Endodermal cell (in vitro differentiated cells): ENCODE data around the gene TP53I11. TPM values are rescaled to one million over a fixed set of nuclear protein-coding genes. Genes with fewer than 3 reads are reported as not detected.

Experiments used
- DNase-seq: peaks from one replicate; pipeline ENCODE4 v3.0.0-alpha.2; 2017
- H3K27ac ChIP-seq: 2 replicates; pipeline ENCODE4 v1.5.1; 2013; ENCODE audit warnings: mild to moderate bottlenecking, low read depth, low read length, moderate library complexity
- H3K27me3 ChIP-seq: 2 replicates; pipeline ENCODE4 v1.6.1; 2013; ENCODE audit warnings: mild to moderate bottlenecking, low read length, moderate library complexity; ENCODE audit not compliant: insufficient read depth, control insufficient read depth, poor library complexity, severe bottlenecking
- H3K36me3 ChIP-seq: 2 replicates; pipeline ENCODE4 v1.7.0; 2013; ENCODE audit warnings: mild to moderate bottlenecking, low read length, moderate library complexity; ENCODE audit not compliant: control insufficient read depth, insufficient read depth
- H3K4me1 ChIP-seq: one replicate; pipeline ENCODE4 v1.7.0; 2013; ENCODE audit warnings: low read length; ENCODE audit not compliant: control insufficient read depth, insufficient read depth
- H3K4me3 ChIP-seq: 2 replicates; pipeline ENCODE4 v1.5.1; 2013; ENCODE audit warnings: mild to moderate bottlenecking, low read length, moderate library complexity
- H3K9ac ChIP-seq: 2 replicates; pipeline ENCODE4 v1.6.1; 2013; ENCODE audit warnings: mild to moderate bottlenecking, low read length, moderate library complexity; ENCODE audit not compliant: poor library complexity, severe bottlenecking; ENCODE audit errors: extremely low read depth
- H3K9me3 ChIP-seq: 2 replicates; pipeline ENCODE4 v1.6.1; 2013; ENCODE audit warnings: mild to moderate bottlenecking, low read length, moderate library complexity; ENCODE audit not compliant: control insufficient read depth
- H3K27ac Mint-ChIP-seq: 2 replicates; pipeline ENCODE4 v1.8.0; 2020; ENCODE audit warnings: mixed read lengths
- H3K27me3 Mint-ChIP-seq: 2 replicates; pipeline ENCODE4 v1.8.0; 2021; ENCODE audit warnings: mild to moderate bottlenecking, mixed read lengths; ENCODE audit not compliant: insufficient read depth
- H3K36me3 Mint-ChIP-seq: 2 replicates; pipeline ENCODE4 v1.8.0; 2020; ENCODE audit warnings: low read depth, mixed read lengths
- H3K4me1 Mint-ChIP-seq: 2 replicates; pipeline ENCODE4 v1.8.0; 2020; ENCODE audit warnings: mixed read lengths
- H3K4me3 Mint-ChIP-seq: 2 replicates; pipeline ENCODE4 v1.8.0; 2020; ENCODE audit warnings: mild to moderate bottlenecking, moderate library complexity, mixed read lengths
- H3K9me3 Mint-ChIP-seq: 2 replicates; pipeline ENCODE4 v1.8.0; 2020; ENCODE audit warnings: mild to moderate bottlenecking, mixed read lengths
- WGBS, 2 experiments: methylation state at CpG; one replicate each; pipeline versions ENCODE4 v1.1.5 to v1.1.7; 2013; ENCODE audit warnings: missing lambda C conversion rate in 2 of 2, mixed read lengths in 1 of 2; ENCODE audit not compliant: insufficient coverage in 1 of 2, insufficient read length in 1 of 2; 5-methylcytosine and 5-hydroxymethylcytosine counted together
- total RNA-seq, 2 donors: library from RNA; stranded (reverse); fragmentation: NEBNext Ultra II Directional in 1 of 2; extraction: Animal tissue kit (Norgen Biotek cat#: 25700) in 1 of 2; gene quantifications; 2 replicates in 1 of 2; 3 replicates in 1 of 2; pipeline ENCODE4 v1.2.1, GENCODE V29; 2021
- TF ChIP-seq, protein P1 (sequence below): fragments of 200-600 bp; sonication (generic); conservative IDR thresholded peaks from 2 replicates; pipeline ENCODE4 v1.5.0; 2021; ENCODE audit warnings: antibody characterized with exemption, mild to moderate bottlenecking

The TP53I11 gene
- total RNA-seq, 2 donors from 2014 or later = 136 to 203 TPM

DNA sequence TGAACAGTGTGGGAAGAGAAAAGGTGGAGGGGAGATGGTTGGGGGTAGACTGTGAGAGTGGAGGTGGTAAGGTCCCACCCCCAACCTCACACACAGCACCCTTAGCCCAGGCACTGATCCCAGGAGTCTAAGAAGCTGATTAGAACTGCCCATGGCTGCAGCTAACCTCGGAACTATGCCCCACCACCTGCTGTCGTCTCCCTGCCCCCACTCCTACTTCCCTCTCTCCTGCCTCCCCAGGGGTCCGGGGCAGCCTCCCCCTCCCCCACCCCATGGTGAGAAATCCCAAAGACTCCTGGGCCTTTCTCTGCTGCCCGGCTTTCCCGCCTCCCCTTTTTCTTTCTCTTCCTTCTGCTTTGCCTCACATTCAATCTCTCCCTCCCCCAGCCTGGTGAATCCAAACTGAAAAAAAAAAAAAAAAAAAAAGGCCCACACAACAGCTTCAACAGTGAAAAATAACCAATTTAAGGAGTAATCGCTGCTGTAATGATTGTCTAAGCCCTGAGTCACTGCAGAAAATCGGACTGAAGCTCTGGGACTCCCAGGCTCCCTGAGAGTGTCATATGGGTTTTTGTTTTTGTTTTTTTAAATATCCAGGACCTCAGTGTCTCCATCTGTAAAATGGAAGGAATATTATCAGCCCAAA, 9.6 kb upstream of the TP53I11 start:
- Mint-ChIP-seq H3K36me3 (no peaks in the 10 kb centered on the region), H3K4me3 (peak overlapping the region; percentile 21), H3K4me1 (peaks cover 60% of the 10 kb centered on the region), H3K27ac (peak overlapping the region; percentile 85), H3K9me3 (no peaks in the 10 kb centered on the region), H3K27me3 (peaks cover 5% of the 10 kb centered on the region)
- Histone ChIP-seq H3K27ac (no peak overlapping the region), H3K9me3 (no peaks in the 10 kb centered on the region), H3K9ac (no peak overlapping the region), H3K4me1 (peaks cover 15% of the 10 kb centered on the region), H3K4me3 (no peak overlapping the region), H3K27me3 (no peaks in the 10 kb centered on the region), H3K36me3 (no peaks in the 10 kb centered on the region)
- TF ChIP-seq, protein P1, sequence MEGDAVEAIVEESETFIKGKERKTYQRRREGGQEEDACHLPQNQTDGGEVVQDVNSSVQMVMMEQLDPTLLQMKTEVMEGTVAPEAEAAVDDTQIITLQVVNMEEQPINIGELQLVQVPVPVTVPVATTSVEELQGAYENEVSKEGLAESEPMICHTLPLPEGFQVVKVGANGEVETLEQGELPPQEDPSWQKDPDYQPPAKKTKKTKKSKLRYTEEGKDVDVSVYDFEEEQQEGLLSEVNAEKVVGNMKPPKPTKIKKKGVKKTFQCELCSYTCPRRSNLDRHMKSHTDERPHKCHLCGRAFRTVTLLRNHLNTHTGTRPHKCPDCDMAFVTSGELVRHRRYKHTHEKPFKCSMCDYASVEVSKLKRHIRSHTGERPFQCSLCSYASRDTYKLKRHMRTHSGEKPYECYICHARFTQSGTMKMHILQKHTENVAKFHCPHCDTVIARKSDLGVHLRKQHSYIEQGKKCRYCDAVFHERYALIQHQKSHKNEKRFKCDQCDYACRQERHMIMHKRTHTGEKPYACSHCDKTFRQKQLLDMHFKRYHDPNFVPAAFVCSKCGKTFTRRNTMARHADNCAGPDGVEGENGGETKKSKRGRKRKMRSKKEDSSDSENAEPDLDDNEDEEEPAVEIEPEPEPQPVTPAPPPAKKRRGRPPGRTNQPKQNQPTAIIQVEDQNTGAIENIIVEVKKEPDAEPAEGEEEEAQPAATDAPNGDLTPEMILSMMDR = no peak
- DNase-seq = no peak
- 27 to 29% methylated on average over 5 to 7 of the region's 7 CpGs for WGBS, 2 experiments

DNA sequence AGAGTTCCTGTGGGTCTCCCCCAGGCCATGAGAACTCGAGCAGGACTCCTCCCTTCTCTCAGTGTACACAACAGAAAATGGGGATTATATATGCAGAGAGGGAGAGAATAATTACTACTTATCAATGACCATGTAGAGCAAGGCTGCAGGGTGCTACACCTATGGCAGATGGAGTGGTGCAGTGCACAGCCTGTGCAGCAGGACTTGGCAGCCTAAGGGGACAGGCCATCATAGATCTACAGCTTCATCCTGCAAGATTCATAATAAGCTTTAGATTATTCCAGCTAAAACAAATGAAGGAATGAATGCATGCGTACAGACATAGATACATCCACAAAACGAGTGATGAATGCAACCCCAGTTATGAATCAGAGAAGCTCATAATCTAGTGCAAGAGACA, 8.4 kb upstream of the TP53I11 start:
- no peaks in the 10 kb centered on the region for H3K9me3 ChIP-seq
- H3K36me3 Mint-ChIP-seq = no peaks in the 10 kb centered on the region
- no peak overlapping the region for H3K4me3 ChIP-seq
- H3K9ac ChIP-seq = no peak overlapping the region
- TF ChIP-seq, protein P1 = no peak
- no peak overlapping the region for H3K4me3 Mint-ChIP-seq
- H3K27me3 ChIP-seq = no peaks in the 10 kb centered on the region
- DNase-seq = no peak
- 90 to 95% methylated on average over 2 to 3 of the region's 3 CpGs for WGBS, 2 experiments
- no peaks in the 10 kb centered on the region for H3K36me3 ChIP-seq
- H3K27ac Mint-ChIP-seq = no peak overlapping the region
- peaks cover 20% of the 10 kb centered on the region for H3K4me1 ChIP-seq
- peaks cover 69% of the 10 kb centered on the region for H3K4me1 Mint-ChIP-seq
- H3K27ac ChIP-seq = no peak overlapping the region
- no peaks in the 10 kb centered on the region for H3K9me3 Mint-ChIP-seq
- H3K27me3 Mint-ChIP-seq = peaks cover 5% of the 10 kb centered on the region

DNA sequence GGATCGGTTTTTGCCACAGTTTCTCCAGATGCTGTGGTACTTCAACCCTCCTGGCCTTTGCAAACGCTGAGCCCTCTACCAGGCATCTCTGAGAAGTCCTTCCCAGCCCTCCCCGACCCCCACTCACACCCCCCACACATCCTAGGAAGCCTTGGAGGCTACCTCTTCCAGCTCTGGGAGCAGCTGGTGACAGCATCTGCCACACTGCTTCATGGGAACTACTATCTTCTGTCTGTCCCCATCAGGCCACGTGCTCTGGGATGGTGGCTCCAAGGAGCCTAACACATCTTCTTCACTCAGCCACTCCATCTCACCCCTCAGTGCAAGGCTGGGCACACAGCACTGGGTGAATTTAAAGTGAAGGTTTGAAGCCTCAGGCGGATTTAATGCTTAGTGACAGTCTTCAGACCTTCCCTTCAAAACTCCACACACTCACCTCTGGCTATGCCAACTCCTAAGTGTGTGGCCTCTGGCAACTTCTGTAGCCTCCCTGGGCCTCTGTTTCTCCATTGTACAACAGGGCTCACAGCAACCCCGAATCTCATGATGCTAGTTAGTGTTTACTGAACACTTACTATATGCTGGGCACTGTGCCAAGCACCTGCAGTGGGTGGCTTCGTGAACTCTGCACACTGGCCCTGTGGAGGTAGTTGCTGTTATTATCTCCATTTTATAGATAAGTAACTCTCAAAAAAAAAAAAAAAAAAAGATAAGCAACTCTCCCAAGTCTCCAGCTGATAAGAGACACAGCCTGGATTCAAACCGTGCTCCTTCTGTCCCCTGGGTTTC, 7.3 kb upstream of the TP53I11 start:
- Histone ChIP-seq H3K4me1 (peaks cover 25% of the 10 kb centered on the region), H3K4me3 (no peak overlapping the region), H3K27ac (no peak overlapping the region), H3K9me3 (no peaks in the 10 kb centered on the region), H3K27me3 (no peaks in the 10 kb centered on the region), H3K9ac (no peak overlapping the region), H3K36me3 (no peaks in the 10 kb centered on the region)
- peaks cover 5% of the 10 kb centered on the region for H3K27me3 Mint-ChIP-seq
- no peaks in the 10 kb centered on the region for H3K36me3 Mint-ChIP-seq
- H3K4me1 Mint-ChIP-seq = peaks cover 76% of the 10 kb centered on the region
- no peak overlapping the region for H3K27ac Mint-ChIP-seq
- TF ChIP-seq, protein P1 = no peak
- peak overlapping the region; percentile 42 for H3K4me3 Mint-ChIP-seq
- no peaks in the 10 kb centered on the region for H3K9me3 Mint-ChIP-seq
- WGBS, 2 experiments = 70 to 78% methylated on average over 4 to 7 of the region's 8 CpGs
- DNase-seq = no peak
